ENCODE results near the gene SCMH1. TPM values are rescaled to one million over a fixed set of nuclear protein-coding genes. Genes with fewer than 3 reads are reported as not detected.

Gene SCMH1
- total and polyA plus RNA-seq, 2 experiments from 2014 or later: 15.0 to 19.4 TPM

GRCh38 chr1:41235893-41236292, 6.2 kb downstream of the SCMH1 start:
- no peak for TF ChIP-seq STAT1 (IDR thresholded peaks at IDR 0.05; ENCODE audit: unreplicated experiment)
- TF ChIP-seq CREB1 (CRISPR knock-in tag; IDR thresholded peaks at IDR 0.05; ENCODE audit: low read depth): no peak
- TF ChIP-seq ZNF114 (CRISPR knock-in tag; IDR thresholded peaks at IDR 0.05): no peak
- TF ChIP-seq REST (IDR thresholded peaks at IDR 0.05; ENCODE audit: unreplicated experiment): no peak
- no peak for TF ChIP-seq NANOG (IDR thresholded peaks at IDR 0.05; ENCODE audit: borderline replicate concordance)
- no peak for TF ChIP-seq EZH2phosphoT487 (IDR thresholded peaks at IDR 0.05; ENCODE audit: unreplicated experiment)
- no peak for TF ChIP-seq JUNB (IDR thresholded peaks at IDR 0.05; ENCODE audit: unreplicated experiment)
- TF ChIP-seq POLR2AphosphoS5 (IDR thresholded peaks at IDR 0.05; ENCODE audit: low read depth): no peak
- no peak for TF ChIP-seq CTCF (conservative IDR thresholded peaks at IDR 0.05; ENCODE audit: low read depth in 2 of 2)
- no peak for TF ChIP-seq ETS1 (IDR thresholded peaks at IDR 0.05)
- Mint-ChIP-seq H3K27me3 (ENCODE audit: insufficient read depth, low read depth, poor library complexity) (peaks cover 6% of the 10 kb centered on the region), H3K36me3 (ENCODE audit: low read depth) (no peaks in the 10 kb centered on the region; the same call in 2 of the 3 replicates), H3K4me1 (peaks cover 20% of the 10 kb centered on the region), H3K27ac (no peak overlapping the region), H3K9me3 (no peaks in the 10 kb centered on the region), H3K4me3 (no peak overlapping the region)
- Histone ChIP-seq H3K27ac (ENCODE audit: low read depth) (no peak overlapping the region), H3K79me2 (replicated peaks; ENCODE audit: insufficient read depth) (peaks cover 39% of the 10 kb centered on the region; the same call in 1 of the 2 replicates), H3K4me1 (ENCODE audit: insufficient read depth) (peaks cover 11% of the 10 kb centered on the region), H3K9me2 (ENCODE audit: insufficient read depth) (no peaks in the 10 kb centered on the region), H3K4me2 (no peak overlapping the region), H2AFZ (no peak overlapping the region), H3K27me3 (ENCODE audit: insufficient read depth) (peaks cover 11% of the 10 kb centered on the region), H3K36me3 (ENCODE audit: insufficient read depth) (no peaks in the 10 kb centered on the region), H4K20me1 (replicated peaks; ENCODE audit: insufficient read depth) (peaks cover 6% of the 10 kb centered on the region; the same call in 1 of the 2 replicates), H3F3A (replicated peaks; ENCODE audit: low read depth) (no peaks in the 10 kb centered on the region; the same call in 1 of the 2 replicates), H3K4me3 (no peak overlapping the region)
- DNase-seq (ENCODE audit: low spot score): no peak
- ATAC-seq: no peak
